Posterior vena cava (tissue), 2 donors: ENCODE data around the gene ABCA13. TPM values are rescaled to one million over a fixed set of nuclear protein-coding genes. Genes with fewer than 3 reads are reported as not detected.

Experiments
- DNase-seq: peaks from one replicate; pipeline ENCODE4 v3.0.0-alpha.2; 2020; ENCODE audit warnings: low spot score
- intact Hi-C, 2 donors: fragments of 100-400 bp; cut with DNase I; formaldehyde crosslinking; loops; one replicate each; pipeline versions ENCODE4 v1.14.1 to v1.14.2; 2022 to 2023
- total RNA-seq, 2 donors: library from RNA; stranded (reverse); fragmentation: NEBNext Ultra II Directional; extraction: Animal tissue kit (Norgen Biotek cat#: 25700); gene quantifications; one replicate each; pipeline ENCODE4 v1.2.1, GENCODE V29; 2021
- donor health status: DM: yes; HTN: yes; CAD: no.
- donor health status: DM: yes; HTN: yes; CAD: no.

The ABCA13 gene
- total RNA-seq, 2 donors from 2014 or later, result 0.10 to 0.19 TPM

DNA sequence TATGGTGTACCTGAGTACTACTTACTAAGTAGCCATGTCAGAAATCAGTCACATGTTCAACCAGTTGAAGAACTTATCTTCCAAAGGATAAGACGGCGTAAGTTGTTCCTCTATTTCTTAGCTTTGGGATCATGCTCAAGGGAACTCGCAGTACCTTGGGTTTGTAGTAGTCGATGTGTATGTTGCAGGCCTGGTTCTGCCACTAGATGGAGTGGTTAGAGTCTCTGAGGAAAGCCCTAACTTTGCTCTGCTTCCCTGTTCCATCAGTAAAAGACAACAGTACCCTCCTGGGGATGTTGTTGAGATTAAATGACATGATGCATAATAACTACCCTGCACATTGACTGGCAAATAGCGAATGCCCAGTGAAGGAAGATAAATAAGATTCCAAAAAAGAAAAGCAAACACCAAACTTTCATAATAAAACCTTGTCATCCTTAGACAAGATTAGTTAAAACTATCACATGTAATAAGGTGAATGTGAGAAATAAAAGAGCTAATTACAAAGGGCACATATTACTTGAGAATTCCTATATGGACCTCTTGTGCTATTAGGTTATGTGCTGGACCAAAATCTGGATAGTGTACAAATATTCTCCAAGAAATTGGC lies 165.9 kb downstream of the ABCA13 start:
- DNase-seq, result no peak
- intact Hi-C loops, result no loop called here

DNA sequence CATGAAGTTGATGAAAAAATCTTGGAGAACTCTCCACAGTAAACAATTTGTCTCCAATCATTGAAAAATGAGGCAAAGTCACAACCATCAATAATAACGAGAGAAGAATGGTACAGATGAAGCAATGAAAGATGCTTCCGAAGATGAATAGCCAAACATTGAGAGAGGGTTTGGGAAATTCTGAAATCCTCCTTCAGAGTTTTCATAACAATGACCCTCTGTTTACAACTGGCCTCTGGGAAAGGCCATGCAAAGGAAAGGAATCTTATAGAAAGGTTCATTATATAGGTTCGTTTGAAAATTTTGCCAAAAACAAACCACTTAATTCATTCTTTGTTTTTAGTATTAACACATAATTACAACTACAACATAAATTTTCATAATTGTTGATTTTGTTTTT lies 166.5 kb downstream of the ABCA13 start:
- intact Hi-C loops, result no loop called here

DNA sequence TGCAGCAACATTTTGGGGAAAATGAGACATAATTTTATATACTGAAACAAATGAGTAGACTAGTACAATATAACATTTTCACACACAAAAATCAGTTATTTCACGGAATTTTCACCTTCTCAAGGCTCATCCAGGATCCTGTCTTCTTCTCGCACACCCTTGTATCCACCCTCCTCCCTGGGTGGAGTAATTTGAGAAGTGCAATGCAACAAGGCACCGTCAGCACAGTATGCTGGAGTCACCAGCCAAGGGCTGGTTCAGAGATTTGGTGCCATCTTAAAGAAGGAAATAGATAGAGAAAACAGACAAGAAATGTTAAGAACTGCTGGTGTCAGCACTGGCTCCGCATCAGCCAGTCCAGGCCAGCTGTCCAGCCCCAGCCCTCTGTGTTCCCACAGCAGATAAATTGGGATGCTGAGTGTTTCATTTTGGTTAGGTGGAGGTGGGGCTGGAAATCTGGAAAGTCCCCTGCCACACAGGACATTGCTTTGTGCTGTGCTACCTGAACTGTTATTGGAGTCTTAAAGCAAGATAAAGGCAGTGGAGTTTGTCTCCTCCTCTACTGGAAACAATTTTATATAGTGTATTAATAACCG lies 176.1 kb downstream of the ABCA13 start:
- intact Hi-C loops, result no loop called here
- DNase-seq, result no peak

More for the DNA sequence above, 166.5 kb downstream of the ABCA13 start:
- DNase-seq, result no peak

DNA sequence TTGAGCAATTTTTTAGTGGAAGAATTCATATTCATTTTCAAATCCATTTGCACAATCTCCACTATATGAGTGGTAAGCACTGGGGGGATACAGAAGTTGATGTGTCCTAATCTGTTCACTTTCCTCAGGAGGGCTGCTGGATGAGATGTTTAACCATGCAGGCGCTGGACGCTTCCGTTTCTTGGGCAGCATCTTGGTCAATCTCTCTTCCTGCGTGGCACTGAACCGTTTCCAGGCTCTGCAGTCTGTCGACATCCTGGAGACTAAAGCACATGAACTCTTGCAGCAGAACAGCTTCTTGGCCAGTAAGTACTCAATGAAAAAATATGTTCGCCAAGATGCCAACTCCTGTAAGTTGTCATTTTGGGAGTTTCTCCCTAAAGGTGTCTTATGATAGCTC lies 179.3 kb downstream of the ABCA13 start:
- DNase-seq, result no peak
- intact Hi-C loops, result no loop called here

DNA sequence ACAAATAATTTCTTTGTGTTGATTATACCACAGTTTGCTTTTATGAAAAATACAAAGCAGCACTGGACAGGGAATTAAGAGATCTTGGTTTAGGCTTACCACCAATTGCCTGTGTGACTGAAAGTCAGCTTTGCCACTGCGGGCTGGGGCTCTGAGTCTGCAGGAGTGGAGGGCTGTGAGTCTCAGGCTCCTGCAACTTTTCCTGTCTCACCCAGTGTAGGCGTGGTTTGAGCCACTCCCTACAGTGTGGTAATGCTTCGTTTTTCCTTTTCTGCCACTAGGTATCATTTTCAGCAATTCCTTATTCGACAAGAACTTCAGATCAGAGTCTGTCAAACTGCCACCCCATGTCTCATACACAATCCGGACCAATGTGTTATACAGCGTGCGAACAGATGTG lies 180.6 kb downstream of the ABCA13 start:
- intact Hi-C loops, result no loop called here
- DNase-seq, result no peak

DNA sequence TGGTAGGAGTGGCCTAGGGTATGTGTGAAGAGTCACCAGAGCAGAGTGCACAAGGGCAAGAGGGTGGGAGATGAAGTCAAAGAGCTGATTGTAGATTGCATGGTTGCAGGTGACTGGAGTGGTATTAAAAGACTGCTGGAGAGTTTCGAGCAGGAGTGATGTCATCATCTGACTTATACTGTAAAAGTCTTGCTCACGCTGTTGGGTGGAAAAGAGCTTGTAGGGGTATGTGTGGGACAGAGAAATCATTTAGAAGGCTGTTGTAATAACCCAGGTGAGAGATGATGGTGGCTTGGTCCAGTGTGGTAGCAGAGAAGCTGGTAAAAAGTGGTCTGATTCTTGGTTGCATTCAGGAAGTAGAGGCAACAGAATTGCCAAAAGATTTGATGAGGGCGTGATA lies 184.1 kb downstream of the ABCA13 start:
- DNase-seq, result no peak
- intact Hi-C loops, result no loop called here

DNA sequence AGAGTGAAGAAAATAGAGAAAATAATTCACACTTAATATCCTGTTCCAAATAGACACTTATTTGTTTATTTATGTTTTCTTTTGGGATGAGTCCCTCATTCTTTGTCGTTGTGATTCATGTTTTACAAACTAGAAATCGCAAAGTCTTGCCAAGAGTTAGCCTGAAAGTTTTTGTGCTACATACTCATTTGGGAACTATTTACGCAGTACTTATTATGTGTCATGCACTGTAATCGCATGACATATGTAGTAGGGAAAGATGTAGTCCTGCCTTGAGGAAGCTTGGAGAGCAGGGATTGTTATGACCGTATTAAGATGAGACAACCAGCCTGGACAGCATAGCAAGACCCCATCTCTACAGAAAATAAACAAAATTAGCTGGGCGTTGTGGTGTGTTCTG lies 189.3 kb downstream of the ABCA13 start:
- intact Hi-C loops, result no loop called here
- no peak for DNase-seq

DNA sequence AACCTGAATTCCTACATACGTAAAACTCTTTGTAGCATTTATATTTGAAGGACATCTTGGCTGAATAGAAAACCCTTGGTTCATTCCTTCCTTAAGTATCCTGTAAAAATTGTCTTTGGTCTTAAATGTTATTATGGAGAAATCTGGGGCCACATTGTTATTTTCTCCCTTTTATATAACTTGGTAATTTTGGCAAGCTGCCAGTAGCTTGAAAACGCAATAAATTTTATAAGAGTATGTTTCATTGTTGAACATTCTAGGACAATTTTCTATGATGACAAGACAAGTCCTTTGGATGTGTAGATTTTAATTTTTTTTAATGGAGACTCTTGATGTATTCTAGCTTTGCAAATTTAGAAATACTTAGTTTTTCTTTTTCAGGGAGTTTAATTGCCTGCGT lies 191.9 kb downstream of the ABCA13 start:
- intact Hi-C loops, result no loop called here

DNA sequence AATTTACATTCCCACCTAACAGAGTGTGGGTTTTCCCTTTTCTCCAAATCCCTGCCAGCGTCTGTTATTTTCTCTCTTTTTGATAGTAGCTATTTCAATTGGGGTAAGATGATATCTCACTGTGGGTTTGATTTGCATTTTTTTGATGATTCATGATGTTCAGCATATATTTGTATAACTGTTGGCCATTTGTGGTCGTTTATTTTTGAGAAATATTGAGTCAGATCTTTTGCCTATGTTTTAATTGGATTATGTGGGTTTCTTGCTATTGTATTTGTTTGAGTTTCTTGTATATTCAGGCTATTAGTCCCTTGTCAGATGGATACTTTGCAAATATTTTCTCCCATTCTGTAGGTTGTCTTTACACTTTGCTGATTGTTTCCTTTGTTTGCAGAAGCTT lies 193.8 kb downstream of the ABCA13 start:
- DNase-seq, result no peak
- intact Hi-C loops, result no loop called here

More for the DNA sequence above, 191.9 kb downstream of the ABCA13 start:
- no peak for DNase-seq

DNA sequence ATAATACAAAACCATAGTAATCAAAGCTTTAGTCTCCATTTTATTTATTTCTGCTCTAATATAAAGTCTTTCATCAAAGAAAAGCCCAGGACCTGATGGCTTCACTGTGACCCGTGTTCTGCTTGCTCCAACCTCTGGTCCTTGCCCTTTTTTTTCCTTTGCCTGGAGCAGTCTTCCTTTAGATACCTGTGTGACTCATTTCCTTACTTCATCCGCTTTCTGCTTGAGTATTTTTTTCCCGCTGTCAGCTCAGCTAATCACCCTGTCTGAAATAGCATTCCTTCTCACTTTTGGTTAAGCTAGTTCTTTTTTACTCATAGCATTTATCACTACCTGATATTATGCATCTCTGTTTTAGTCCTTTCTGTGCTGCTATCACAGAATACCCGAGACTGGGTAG lies 194.8 kb downstream of the ABCA13 start:
- DNase-seq, result no peak
- intact Hi-C loops, result no loop called here

DNA sequence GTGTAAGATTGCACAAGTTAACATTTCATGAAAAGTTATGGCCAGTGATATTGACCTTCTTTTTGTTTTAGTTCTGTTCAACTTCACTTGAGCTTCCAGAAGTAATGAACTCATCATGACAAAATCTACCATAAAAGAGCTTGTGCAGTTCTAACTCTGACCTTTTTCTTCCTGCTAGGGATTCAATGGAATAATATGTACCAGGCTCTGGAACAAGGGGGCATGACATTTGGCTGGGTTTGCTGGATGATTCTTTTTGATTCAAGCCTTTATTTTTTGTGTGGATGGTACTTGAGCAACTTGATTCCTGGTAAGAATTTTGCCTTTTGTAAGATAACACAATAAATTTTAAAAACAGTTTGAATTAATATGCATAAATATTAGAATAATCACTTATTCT lies 205.0 kb downstream of the ABCA13 start:
- DNase-seq, result no peak
- intact Hi-C loops, result no loop called here

DNA sequence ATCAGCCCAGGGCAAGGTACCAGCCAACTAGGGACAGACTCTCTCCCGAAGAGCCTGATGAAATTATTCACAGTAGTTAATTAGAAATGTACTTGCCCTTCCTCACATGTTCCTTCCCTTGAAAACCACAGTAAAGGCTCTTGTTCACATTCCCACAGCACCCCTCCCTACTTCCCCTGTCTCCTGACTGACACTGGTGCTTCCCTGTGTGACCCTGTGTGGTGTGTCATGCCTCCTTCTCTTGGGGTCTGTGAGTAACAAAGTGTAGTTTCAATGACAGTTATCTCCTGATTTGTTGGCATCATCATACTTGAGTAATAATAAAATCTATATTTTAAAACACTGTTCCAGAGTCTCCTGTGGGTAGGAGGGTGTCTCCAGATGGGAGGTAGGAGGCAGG lies 209.7 kb downstream of the ABCA13 start:
- intact Hi-C loops, result no loop called here

DNA sequence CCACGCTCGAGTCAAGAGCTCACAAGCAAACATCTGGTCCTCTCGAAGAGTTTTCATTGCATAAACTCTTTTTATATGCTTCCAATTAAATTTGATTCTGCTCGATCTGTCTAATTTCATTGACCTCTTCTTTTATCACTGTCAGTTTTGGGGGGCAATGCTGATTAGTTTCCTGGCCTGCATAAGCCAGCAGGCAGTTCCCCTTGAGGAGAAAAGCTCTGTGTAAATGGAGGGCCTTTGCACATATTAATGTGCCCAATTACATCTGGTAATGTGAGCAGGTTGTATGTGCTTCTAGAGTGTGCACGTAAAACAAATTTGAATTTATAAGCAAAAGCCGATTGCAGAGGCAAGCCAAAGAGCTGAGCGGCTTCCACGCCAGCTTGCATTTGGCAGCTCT lies 210.3 kb downstream of the ABCA13 start:
- intact Hi-C loops, result no loop called here
- DNase-seq, result no peak

More for the DNA sequence above, 209.7 kb downstream of the ABCA13 start:
- DNase-seq, result no peak

DNA sequence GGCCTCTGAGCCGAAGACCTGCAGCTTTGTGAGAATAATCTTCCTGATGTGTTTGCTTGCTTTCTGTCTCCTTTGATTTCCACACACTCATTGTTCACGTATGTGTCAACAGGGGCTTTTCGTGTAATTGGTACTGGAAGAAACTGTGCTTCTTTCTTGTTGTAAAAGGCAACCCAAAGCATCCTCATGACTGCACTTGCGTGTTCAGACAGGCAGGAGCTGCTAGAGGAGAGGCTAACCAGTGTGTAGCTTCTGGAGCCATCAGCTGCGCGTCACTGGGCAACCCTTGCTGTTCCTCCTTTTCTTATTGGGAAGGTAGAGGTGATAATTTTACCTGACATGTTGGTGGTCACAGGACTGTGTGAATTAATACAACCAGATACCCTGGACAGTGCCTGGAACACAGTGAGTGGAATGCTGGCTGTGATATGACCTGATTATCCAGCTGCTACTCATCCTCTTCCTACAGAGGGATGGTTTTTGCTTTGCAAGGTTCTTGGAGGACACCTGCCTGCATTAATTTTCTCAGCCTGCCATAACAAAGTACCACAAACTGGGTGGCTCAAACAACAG lies 213.0 kb downstream of the ABCA13 start:
- no peak for DNase-seq
- intact Hi-C loops, result no loop called here

DNA sequence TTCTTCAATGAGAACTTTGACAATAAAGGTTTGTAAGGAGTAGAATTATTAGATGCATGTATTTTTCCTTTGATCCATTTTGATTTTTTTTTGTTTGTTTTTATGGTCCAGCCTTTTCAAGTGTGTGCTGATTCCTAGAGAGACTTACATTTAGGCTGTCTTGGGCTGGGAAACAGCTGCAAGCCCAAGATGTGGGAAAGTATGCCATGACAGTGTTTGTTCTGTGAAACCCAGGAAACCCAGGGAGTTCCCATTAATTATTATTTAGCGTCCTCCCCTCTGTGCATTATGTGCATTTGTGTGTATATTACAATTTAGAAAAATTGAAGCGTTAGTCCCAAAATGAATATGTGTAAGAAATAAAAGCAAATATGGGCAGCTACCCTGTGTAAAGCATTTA lies 216.7 kb downstream of the ABCA13 start:
- no peak for DNase-seq
- intact Hi-C loops, result no loop called here

DNA sequence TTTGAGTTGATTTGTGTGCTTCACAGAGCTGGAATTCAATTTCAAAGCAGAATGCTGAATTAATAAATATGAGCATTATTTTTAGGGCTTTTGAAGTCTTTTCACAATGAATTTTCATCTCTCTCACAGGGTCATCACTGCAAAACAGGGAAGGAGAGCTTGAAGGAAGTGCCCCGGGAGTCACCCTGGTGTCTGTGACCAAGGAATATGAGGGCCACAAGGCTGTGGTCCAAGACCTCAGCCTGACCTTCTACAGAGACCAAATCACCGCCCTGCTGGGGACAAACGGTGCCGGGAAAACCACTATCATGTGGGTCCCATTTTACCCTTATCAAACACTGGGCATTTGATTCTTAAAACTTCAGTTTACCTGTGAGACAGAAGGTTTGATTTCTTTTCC lies 217.7 kb downstream of the ABCA13 start:
- intact Hi-C loops, result no loop called here
- no peak for DNase-seq

DNA sequence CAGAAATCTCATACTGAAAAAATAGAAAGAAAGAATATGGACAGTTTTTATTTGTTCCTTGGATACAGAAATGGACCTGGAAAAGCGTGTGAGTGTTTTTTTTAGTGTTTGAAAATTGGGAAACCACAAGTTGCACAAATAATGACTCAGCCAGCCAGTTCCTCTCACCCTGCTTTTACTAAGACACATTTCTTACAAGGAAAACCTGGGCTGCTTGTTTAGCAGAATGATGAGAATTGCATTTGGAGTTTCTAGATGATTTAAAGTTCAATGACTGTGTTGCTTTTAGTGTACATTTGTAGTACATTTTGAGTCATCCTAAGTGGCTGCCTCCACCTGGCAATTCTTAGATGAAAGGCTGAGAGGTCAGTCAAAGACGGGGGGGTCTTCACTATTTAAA lies 218.7 kb downstream of the ABCA13 start:
- intact Hi-C loops, result no loop called here
- no peak for DNase-seq

DNA sequence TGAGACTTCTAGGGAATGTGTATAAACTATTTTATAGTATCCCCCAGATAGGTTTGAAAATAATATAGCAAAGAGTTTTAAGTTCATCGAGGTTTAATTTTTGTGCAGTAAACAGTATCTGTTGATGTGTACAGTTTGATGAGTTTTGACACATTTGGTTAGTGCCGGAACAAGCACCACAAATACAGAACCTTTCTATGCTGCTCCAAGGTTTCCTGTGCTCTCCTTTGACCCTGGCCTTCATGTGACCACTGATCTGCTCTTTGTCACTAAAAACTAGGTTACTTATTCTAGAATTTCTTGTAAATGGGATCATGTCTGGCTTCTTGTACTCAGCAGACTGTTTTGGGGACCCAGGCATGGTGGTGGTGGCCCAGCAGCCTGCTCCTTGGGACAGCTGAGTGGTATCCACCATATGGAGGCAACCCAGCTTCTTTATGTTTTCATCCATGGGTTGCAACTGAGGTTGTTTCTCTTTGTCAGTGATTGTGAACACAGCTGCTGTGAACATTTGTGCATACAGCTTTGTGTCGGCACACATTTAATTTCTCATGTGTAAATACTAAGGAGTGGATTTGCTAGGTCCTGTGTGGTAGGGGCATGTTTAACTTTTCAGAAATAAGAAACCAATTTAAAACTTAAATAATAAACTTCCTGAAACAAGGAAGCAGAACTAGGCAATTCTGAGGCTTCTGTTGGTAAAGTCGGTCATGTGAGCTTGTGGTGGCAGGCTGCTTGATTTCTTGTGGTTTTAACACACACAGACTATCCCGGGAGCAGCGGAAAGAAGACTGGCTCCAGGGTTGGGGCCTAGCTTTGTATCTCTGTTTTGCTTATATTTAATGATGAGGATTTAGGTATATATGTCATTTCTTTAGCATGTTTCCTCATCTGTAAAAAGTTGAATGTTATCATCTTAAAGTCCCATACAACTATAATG lies 219.4 kb downstream of the ABCA13 start:
- no peak for DNase-seq
- intact Hi-C loops, result no loop called here

DNA sequence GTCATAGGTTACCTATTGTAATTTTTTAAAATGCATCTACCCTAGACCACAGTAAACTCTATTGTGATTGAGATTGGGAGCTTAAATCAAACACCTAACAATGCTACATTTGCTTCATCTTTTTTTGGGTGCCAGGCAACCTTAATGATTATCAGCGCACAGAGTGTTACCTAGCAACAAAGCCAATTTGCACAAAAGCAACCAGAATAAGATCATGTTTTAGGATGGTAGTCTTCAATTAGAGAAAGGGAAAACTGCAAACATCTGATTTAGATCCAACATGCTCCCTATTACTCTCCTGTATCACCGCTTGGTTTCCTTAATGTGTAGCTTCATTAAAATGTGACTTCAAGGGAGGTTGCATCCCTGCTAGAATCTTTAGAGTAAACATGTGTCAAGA lies 226.9 kb downstream of the ABCA13 start:
- DNase-seq, result no peak
- intact Hi-C loops, result no loop called here

DNA sequence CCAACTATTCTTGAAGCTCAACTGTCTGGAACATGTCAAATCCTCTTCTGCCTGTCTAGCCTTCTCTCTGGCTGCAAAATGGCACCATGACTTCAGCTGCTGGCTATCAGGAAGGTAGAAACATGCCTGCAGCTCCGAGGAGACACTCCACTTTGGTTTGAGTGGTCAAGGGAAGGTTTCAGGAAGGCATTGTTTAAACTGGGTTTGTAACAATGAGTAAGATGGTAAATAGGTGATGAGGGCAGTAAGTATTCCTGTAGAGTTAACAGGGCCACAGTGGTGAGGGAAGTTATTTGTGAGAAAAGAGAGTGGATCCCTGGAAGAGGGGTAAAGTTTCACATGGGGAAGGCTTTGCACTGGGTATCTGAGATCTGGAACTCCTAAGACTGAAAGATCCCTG lies 231.5 kb downstream of the ABCA13 start:
- no peak for DNase-seq
- intact Hi-C loops, result no loop called here
